K562 (cell line): ENCODE measurements around the gene NCL. TPM values are rescaled to one million over a fixed set of nuclear protein-coding genes. Genes with fewer than 3 reads are reported as not detected.

Source experiments
- ASH1L ChIP-seq: fragments of 450-650 bp; IDR thresholded peaks from 2 replicates; pipeline ENCODE4 v1.6.1; 2018; ENCODE audit warnings: borderline replicate concordance, mild to moderate bottlenecking, low read depth; ENCODE audit not compliant: partially characterized antibody
- CBX8 ChIP-seq: fragments of 200-600 bp; sonication (generic); IDR thresholded peaks from 2 replicates; pipeline ENCODE4 v1.6.1; 2012; ENCODE audit warnings: borderline replicate concordance, mixed run types, low read depth, mild to moderate bottlenecking, moderate library complexity, mixed read lengths, low read length, control low read depth, inconsistent platforms; ENCODE audit not compliant: poor library complexity, severe bottlenecking; ENCODE audit errors: extremely low read depth
- E2F1 ChIP-seq: sonication (generic); formaldehyde crosslinking; IDR thresholded peaks from 2 replicates; pipeline ENCODE4 v1.8.1; 2023; ENCODE audit warnings: mild to moderate bottlenecking, missing genetic modification reagents, moderate library complexity
- FIP1L1 ChIP-seq: fragments of 200-400 bp; formaldehyde crosslinking; IDR thresholded peaks from 2 replicates; pipeline ENCODE4 v1.6.1; 2018; ENCODE audit warnings: mild to moderate bottlenecking, low read depth, low read length; ENCODE audit not compliant: poor library complexity, severe bottlenecking
- FOXM1 ChIP-seq, 2 experiments: fragments of 450-650 bp in 1 of 2; sonication (generic) in 1 of 2; formaldehyde crosslinking in 1 of 2; IDR thresholded peaks; 2 replicates each; pipeline versions ENCODE4 v1.6.1 to v1.9.0; 2017 to 2022; ENCODE audit warnings: low read depth in 2 of 2, mild to moderate bottlenecking in 2 of 2, missing genetic modification reagents in 1 of 2, moderate library complexity in 1 of 2
- GABPA ChIP-seq: fragments of 200-800 bp; sonication (Bioruptor generic); conservative IDR thresholded peaks from 2 replicates; pipeline ENCODE4 v1.6.1; 2016; ENCODE audit warnings: low read depth, missing genetic modification characterization, missing compliant biosample characterization
- HNRNPH1 ChIP-seq: fragments of 200-400 bp; formaldehyde crosslinking; optimal IDR thresholded peaks from 2 replicates; pipeline ENCODE3; 2017; ENCODE audit warnings: low read depth, mild to moderate bottlenecking, low read length, moderate library complexity
- HSF4 ChIP-seq: fragments of 250-450 bp; sonication (Bioruptor Pico); IDR thresholded peaks from 2 replicates; pipeline ENCODE4 v2.1.2; 2022; ENCODE audit warnings: mild to moderate bottlenecking, moderate library complexity, borderline replicate concordance
- L3MBTL2 ChIP-seq: fragments of 450-650 bp; IDR thresholded peaks from 2 replicates; pipeline ENCODE4 v1.6.1; 2016; ENCODE audit warnings: mild to moderate bottlenecking, moderate library complexity
- LARP7 ChIP-seq: fragments of 450-650 bp; IDR thresholded peaks from 2 replicates; pipeline ENCODE4 v1.6.1; 2016
- NCOR1 ChIP-seq: fragments of 450-650 bp; IDR thresholded peaks from 2 replicates; pipeline ENCODE4 v1.6.1; 2016; ENCODE audit warnings: mild to moderate bottlenecking, moderate library complexity
- NFIC ChIP-seq: fragments of 450-650 bp; IDR thresholded peaks from 2 replicates; pipeline ENCODE4 v1.6.1; 2017; ENCODE audit warnings: mild to moderate bottlenecking, inconsistent platforms
- NFYB ChIP-seq: IDR thresholded peaks from 2 replicates; pipeline ENCODE4 v1.6.1; 2011; ENCODE audit warnings: mild to moderate bottlenecking, moderate library complexity; ENCODE audit not compliant: insufficient read length; ENCODE audit errors: extremely low read depth
- PCBP2 ChIP-seq: fragments of 200-400 bp; formaldehyde crosslinking; IDR thresholded peaks from 2 replicates; pipeline ENCODE4 v1.6.1; 2018; ENCODE audit warnings: low read length, low read depth, mild to moderate bottlenecking, moderate library complexity; ENCODE audit not compliant: poor library complexity, severe bottlenecking
- POLR2B ChIP-seq: fragments of 450-650 bp; IDR thresholded peaks from 2 replicates; pipeline ENCODE4 v1.6.1; 2018; ENCODE audit warnings: low read depth; ENCODE audit not compliant: partially characterized antibody
- RHOXF2B ChIP-seq: fragments of 250-450 bp; sonication (Bioruptor Pico); conservative IDR thresholded peaks from 2 replicates; pipeline ENCODE4 v1.5.1; 2021
- TAF1 ChIP-seq: IDR thresholded peaks from 2 replicates; pipeline ENCODE4 v1.6.1; 2011; ENCODE audit warnings: mild to moderate bottlenecking, low read length, moderate library complexity; ENCODE audit not compliant: insufficient read depth, control insufficient read depth, severe bottlenecking; ENCODE audit errors: extremely low read depth
- U2AF1 ChIP-seq: fragments of 200-400 bp; formaldehyde crosslinking; optimal IDR thresholded peaks from 2 replicates; pipeline ENCODE3; 2017; ENCODE audit warnings: mild to moderate bottlenecking, low read depth, low read length, moderate library complexity
- USF1 ChIP-seq: sonication (generic); formaldehyde crosslinking; IDR thresholded peaks from 2 replicates; pipeline ENCODE4 v1.9.0; 2022; ENCODE audit warnings: mild to moderate bottlenecking, missing genetic modification reagents
- ZBTB1 ChIP-seq: sonication (generic); formaldehyde crosslinking; IDR thresholded peaks from 2 replicates; pipeline ENCODE4 v1.8.1; 2023; ENCODE audit warnings: missing genetic modification reagents, low read depth, mild to moderate bottlenecking, borderline replicate concordance
- ZNF444 ChIP-seq: fragments of 250-450 bp; sonication (Bioruptor Pico); IDR thresholded peaks from 2 replicates; pipeline ENCODE4 v1.4.0; 2020; ENCODE audit warnings: mild to moderate bottlenecking, moderate library complexity
- polyA plus RNA-seq, 8 experiments: library from polyadenylated mRNA; depleted of rRNA in 4 of 8; stranded (reverse) in 5 of 8; unstranded in 3 of 8; fragments of >200 nt; fragmentation: Nextera tagmentation in 2 of 8; fragmentation: Illumina TruSeq in 1 of 8; extraction: Ambion mirVana in 2 of 8; extraction: Trizol in 1 of 8; gene quantifications; 2 replicates each; pipeline versions ENCODE4 v1.2.1 to v1.2.3, GENCODE V29; 2011 to 2014; ENCODE audit warnings: inconsistent platforms in 1 of 8, missing spikeins in 1 of 8
- total RNA-seq, 7 experiments: library from RNA; depleted of rRNA in 6 of 7; stranded (reverse); fragments of >200 nt in 6 of 7; fragmentation: Illumina TruSeq in 2 of 7; extraction: Trizol in 2 of 7; gene quantifications; 2 replicates each; pipeline versions ENCODE4 v1.2.1 to v1.2.3, GENCODE V29; 2011 to 2021; ENCODE audit warnings: low replicate concordance in 1 of 7
- TF ChIP-seq, protein P1 (sequence below): fragments of 450-650 bp; conservative IDR thresholded peaks from 2 replicates; pipeline ENCODE4 v1.6.1; 2016; ENCODE audit warnings: missing genetic modification characterization, low read depth, mild to moderate bottlenecking, missing compliant biosample characterization, moderate library complexity

The NCL gene
- total and polyA plus RNA-seq, 9 of the 15 experiments (the other 6 are each of a cell fraction or from before 2014, with no cell fraction given) = 80.9 to 732 (median 361) TPM

DNA sequence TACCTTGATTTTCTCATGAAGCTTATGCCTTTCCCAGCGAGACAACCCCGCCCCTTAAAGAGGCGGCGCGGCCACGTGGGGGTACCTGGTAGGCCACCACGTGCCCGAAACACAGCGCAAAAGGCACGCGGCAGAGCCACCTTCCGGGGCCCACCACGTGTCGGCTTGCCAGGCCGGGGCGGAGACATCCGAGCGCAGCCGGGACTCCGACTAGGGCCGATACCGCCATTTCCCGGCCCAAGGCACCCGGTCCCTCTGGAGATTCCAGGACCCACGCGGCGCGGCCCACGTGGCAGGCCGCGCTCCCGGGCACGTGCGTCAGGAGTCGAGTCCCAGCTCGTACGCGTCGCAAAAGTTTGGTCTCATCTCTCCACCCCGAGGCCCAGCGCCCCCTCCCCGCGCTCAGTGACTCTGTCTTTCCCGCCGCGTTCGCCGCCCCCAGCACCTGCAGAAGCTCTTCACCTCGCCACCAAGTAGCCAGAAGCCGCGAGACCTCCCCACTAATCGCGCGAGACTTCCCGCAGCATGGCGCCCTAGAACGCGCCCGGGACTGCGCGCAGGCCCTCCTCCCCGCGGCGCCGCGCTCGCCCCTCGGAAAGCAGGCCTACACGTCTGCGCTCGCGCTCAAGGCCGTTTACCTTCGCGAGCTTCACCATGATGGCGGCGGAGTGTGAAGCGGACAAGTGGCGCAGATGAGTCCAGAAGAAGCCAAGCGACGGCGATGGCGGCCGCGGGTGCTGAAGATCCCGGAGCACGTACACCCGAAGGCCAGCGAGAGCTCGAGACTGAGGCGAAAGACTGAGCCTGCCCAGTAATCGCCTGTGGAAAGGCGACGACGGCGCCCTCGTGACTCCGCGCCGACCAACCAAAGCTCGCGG, at the start of gene NCL (continued):
- TF ChIP-seq ZBTB1 (CRISPR knock-in tag) = peak; percentile 64; the same call in 1 of the 2 replicates
- TF ChIP-seq HNRNPH1 = peak; percentile 78
- peak; percentile 63 for TF ChIP-seq U2AF1
- no peak for TF ChIP-seq CBX8
- peak; percentile 98 for TF ChIP-seq FIP1L1
- TF ChIP-seq ZNF444 (CRISPR knock-in tag) = no peak
- peak; percentile 81 for TF ChIP-seq NFYB
- TF ChIP-seq TAF1 = peak; percentile 91
- no peak for TF ChIP-seq RHOXF2B
- peak; percentile 86 for TF ChIP-seq E2F1 (CRISPR knock-in tag)
- TF ChIP-seq L3MBTL2 = peak; percentile 80
- no peak for TF ChIP-seq FOXM1 (IDR thresholded peaks at IDR 0.05; ENCODE audit: low read depth)
- peak; percentile 81 for TF ChIP-seq FOXM1 (CRISPR knock-in tag; IDR thresholded peaks at IDR 0.05; ENCODE audit: low read depth)
- TF ChIP-seq POLR2B = peak; percentile 98
- TF ChIP-seq PCBP2 = no peak
- TF ChIP-seq NCOR1 = peak; percentile 41
- no peak for TF ChIP-seq HSF4
- 0 out of 2 replicates have a peak, but pooled peaks have one; percentile 37 for TF ChIP-seq NFIC
- TF ChIP-seq, protein P1, sequence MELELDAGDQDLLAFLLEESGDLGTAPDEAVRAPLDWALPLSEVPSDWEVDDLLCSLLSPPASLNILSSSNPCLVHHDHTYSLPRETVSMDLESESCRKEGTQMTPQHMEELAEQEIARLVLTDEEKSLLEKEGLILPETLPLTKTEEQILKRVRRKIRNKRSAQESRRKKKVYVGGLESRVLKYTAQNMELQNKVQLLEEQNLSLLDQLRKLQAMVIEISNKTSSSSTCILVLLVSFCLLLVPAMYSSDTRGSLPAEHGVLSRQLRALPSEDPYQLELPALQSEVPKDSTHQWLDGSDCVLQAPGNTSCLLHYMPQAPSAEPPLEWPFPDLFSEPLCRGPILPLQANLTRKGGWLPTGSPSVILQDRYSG = no peak
- peak; percentile 7; the same call in 1 of the 2 replicates for TF ChIP-seq LARP7
- TF ChIP-seq ASH1L = peak; percentile 63
- peak; percentile 96 for TF ChIP-seq USF1
- no peak for TF ChIP-seq GABPA
